GM19238 (cell line): ENCODE data around the gene IER3.
"Not testable (repeated sequence)": the region's sequence is repeated elsewhere in the genome, so short reads cannot be mapped to it uniquely, and the experiment has no call there.

ENCODE experiments used
- DNase-seq: peaks from one replicate; pipeline ENCODE4 v3.0.0; 2011; ENCODE audit warnings: low spot score; ENCODE audit not compliant: insufficient read length

IER3 gene

GRCh38 chr6:30769088-30769852, 24.9 kb upstream of the IER3 start:
- DNase-seq: no peak

DNA sequence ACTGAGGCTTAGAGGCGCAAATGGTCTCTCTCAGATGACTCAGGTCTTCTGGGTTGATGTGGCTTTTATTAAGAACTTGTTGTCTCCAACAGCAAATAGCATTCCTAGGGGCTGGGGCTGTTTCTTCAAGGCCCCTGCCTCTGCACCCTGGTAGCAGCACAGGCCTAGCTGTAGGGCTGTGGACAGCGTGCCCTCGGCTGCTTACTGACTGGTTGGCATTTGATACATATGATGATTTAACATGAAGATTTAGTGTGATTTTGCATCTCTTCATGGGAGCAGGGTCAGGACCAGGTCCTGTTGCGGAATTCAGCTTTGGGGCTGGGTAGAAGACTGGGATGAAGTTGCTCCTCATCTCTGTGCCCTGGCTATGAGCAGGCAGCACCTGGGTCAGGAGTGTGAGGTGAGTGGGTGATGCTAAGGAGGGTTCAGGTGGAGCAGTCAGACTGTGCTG, 24.3 kb upstream of the IER3 start:
- DNase-seq: no peak

GRCh38 chr6:30767944-30768301, 23.6 kb upstream of the IER3 start:
- no peak for DNase-seq

DNA sequence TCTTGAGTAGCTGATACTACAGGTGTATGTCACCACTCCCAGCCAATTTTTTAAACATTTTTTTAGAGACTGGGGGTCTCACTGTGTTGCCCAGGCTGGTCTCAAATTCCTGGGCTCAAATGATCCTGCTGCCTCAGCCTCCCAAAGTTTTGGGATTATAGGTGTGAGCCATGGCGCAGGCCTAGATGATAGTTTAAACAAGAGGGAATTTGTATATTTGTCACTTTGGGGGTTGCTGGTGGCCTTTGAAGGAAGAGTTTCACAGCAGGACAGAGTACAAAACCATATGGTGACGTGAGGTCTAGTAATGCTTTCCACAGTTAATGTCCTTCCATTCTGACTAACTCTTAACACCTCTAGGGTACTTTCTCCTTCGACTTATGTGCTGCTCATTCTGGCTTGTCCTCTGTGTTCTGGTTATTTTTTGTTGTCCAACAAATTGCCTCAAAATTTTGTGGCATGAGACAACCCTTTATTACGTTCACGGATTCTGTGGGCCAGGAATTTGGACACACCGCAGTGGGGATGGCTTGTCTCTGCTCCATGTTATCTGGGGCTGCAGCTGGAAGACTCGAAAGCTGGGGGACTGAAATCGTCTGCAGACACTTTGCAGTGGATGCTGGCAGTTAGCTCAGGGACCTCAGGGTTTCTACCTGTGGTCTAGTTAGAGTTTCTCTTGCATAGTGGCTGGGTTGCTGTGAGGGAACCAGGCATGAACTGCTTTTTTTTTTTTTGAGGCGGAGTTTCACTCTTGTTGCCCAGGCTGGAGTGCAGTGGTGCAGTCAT, 23.0 kb upstream of the IER3 start:
- DNase-seq: peak; percentile 60

GRCh38 chr6:30766461-30767157, 22.3 kb upstream of the IER3 start:
- DNase-seq: no peak

GRCh38 chr6:30765495-30765894, 21.1 kb upstream of the IER3 start:
- not testable (repeated sequence) for DNase-seq

DNA sequence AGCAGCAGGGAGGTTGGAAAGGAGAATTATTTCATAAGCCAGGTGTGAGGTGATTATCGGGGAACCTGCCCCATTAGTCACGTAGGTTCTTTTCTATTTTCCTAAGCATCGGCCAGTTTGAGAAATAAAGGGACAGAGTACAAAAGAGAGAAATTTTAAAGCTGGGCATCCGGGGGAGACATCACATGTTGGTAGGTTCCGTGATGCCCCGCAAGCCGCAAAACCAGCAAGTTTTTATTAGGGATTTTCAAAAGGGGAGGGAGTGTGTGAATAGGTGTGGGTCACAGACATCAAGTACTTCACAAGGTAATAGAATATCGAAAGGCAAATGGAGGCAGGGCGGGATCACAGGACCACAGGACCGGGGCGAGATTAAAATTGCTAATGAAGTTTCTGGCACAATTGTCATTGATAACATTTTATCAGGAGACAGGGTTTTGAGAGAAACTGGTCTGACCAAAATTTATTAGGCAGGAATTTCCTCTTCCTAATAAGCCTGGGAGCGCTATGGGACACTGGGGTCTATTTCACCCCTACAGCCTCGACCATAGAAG, 20.2 kb upstream of the IER3 start:
- not testable (repeated sequence) for DNase-seq

- peak; percentile 54 for DNase-seq
Measured at GRCh38 chr6:30763618-30764489, 19.5 kb upstream of the IER3 start.

DNA sequence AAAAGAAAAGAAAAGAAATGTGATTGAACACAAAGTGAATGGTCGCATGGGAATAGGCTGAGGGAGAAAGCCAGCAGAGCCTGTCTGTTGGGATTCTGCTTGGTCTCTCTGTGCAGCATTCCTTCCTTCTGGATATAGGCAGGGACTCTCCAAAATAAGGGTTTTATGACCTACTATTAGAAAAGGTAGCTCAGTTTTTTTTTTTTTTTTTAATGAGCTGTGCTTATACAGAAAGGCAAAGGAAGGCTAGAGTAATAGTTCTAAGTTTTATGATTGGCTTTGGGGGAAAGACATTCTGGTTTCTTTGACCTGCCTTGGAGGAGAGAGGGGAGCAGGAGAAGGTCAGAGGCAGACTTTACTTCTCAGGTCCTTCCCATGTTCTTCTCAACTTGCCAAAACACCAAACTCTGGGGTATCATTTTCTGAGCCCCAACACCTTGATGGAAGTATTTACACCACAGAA, 18.8 kb upstream of the IER3 start:
- DNase-seq: no peak

GRCh38 chr6:30761791-30762429, 17.6 kb upstream of the IER3 start:
- DNase-seq: no peak

GRCh38 chr6:30760549-30760948, 16.2 kb upstream of the IER3 start:
- DNase-seq: no peak

DNA sequence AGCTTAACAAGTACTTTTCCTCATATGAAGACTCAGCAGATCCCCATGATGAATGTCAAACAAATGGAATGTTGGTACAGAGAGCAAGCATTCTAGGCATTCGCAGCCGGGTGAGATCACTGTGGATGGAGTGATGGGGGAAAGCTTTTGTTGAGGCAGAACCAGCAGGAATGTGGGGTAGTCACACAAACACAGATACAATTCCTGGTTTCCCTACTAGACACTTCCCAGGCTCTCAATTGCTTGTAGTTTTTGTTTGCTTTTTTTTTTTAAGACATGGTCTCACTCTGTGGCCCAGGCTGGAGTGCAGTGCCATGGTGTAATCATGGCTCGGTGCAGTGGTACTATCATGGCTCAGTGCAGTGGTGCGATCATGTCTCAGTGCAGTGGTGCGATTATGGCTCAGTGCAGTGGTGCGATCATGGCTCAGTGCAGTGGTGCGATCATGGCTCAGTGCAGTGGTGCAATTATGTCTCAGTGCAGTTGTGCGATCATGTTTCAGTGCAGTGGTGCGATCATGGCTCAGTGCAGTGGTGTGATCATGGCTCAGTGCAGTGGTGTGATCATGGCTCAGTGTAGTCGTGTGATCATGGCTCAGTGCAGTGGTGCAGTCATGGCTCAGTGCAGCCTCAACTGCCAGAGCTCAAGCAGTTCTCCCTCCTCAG, 15.4 kb upstream of the IER3 start:
- DNase-seq: no peak

DNA sequence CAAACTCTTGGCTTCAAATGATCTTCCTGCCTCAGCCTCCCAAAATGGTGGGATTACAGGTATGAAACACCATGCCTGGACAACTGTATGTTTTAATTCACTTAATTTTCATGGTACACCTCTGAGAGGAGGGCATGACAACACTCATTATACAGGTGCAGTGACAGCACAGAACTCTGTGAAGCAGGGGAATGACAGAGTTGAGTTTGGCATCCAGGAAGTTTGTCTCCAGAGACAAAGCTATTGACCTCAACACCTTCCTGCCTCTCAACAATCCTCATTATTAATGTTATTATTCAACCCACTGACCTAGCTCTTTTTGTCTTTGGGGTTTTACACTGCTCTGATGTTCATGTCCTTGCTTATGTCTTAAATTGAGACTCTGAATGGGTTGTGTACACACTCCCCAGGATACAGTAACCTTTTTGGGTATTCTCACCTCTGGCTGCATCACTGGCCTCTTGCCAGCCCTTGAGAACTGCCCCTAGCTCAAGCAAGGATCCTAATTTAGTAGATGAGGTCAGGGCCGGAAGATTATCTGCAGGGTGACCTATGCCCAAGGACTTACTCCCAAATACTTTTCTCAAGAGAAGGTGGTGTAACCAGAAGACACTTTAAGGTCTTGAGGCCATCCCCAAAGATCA, 13.0 kb upstream of the IER3 start:
- no peak for DNase-seq

DNA sequence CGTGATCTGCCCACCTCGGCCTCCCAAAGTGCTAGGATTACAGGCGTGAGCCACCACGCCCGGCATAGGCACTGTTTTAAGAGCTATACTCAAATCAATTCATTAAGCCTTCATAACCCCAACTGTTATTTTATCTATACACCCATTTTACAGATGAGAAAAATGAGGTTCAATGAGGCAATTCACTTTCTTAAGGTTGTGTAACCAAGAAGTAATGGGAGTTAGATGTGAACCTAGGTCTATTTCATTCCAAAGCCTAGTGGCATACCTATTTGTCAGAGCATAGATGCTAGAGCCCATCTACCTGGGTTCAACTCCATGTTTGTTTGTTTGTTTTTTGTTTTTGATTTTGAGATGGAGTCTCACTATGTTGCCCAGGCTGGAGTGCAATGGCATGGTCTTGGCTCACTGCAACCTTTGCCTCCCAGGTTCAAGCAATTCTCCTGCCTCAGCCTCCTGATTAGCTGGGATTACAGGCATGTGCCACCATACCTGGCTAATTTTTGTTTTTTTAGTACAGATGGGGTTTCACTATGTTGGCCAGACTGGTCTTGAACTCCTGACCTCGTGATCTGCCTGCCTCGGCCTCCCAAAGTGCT, 12.2 kb upstream of the IER3 start:
- DNase-seq: not testable (repeated sequence)

DNA sequence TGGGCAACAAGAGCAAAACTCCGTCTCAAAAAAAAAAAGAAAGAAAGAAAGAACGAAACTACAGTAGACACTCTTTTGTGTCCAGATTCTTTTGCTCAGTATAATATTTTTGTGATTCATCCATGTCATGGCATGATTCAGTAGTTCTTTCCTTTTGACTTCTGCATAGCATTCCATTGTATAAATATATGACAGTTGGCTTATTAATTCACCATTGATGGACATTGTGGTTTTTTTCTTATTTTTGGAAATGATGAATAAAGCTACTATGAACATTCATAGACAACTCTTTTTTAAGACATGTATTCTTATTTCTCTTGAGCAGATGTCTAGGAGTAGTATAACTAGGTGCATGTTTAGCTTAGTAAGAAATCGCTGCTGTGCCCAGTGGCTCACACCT, 10.3 kb upstream of the IER3 start:
- DNase-seq: no peak

DNA sequence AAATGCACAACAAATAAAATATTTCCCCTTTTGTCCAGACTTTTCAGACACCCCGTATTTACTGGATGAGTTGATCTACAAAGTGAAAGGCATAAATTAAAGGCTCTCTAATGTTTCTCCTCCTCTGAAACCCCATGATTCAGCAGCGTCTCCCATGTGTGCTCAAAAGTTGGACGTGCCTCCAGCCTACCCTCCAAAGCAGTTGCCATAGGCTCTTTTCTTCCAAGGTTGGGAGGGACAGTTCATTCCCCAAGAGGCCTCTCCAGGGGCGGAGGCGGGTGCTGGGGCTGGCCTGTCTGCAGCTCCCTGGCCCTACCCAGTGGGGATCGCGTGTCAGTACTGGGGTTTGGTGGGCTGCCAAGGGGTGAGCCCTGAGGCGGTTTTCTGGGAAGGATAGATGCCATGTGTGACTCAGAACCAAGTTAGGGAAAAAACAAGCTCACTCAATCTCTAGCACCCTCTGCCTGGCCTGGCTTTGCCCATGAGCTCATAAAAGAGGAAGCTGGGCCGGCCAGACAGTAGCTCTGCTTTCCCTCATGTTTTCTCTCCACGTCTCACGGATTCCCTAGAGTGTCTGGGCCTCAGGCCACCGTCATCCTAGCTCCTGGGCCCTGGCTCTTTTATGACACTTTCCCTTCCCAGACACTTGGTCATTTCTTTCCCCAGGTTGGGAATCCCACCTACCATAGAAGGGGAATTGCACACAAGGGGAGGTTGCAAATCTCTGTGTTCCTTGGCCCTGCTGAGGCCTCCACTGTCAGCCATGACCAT, 8.0 kb upstream of the IER3 start:
- no peak for DNase-seq

DNA sequence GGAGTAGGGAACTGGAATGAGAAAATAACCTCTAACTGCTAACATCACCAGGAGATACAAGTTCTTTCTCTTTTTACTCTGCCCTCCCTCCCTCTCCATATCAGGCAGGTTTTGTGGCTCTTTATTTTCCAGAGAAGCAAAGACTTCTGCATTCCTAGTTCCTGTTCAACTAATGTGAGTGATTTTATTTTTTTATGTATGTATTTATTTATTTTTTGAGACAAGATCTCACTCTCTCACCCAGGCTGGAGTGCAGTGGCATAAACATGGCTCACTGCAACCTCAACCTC, 6.0 kb upstream of the IER3 start:
- DNase-seq: no peak
